PFSK-1 (cell line): ENCODE data around the gene NADK.

ENCODE experiments used
- FOXP2 ChIP-seq: optimal IDR thresholded peaks from 2 replicates; pipeline ENCODE3; 2011; ENCODE audit warnings: borderline replicate concordance, control low read depth, inconsistent platforms; ENCODE audit not compliant: insufficient read depth; ENCODE audit errors: extremely low read length, extremely low read depth
- POLR2AphosphoS5 ChIP-seq: IDR thresholded peaks from 2 replicates; pipeline ENCODE4 v1.6.1; 2012; ENCODE audit warnings: low read depth, mild to moderate bottlenecking, control low read depth, low read length, moderate library complexity
- SIN3A ChIP-seq: IDR thresholded peaks from 2 replicates; pipeline ENCODE4 v1.6.1; 2012; ENCODE audit warnings: mild to moderate bottlenecking, low read length, moderate library complexity, borderline replicate concordance; ENCODE audit not compliant: insufficient read depth
- TAF1 ChIP-seq: IDR thresholded peaks from 2 replicates; pipeline ENCODE4 v1.6.1; 2012; ENCODE audit warnings: low read length, control low read depth, borderline replicate concordance; ENCODE audit not compliant: insufficient read depth
- TF ChIP-seq, protein P1 (sequence below), 2 experiments: IDR thresholded peaks; 2 replicates each; pipeline versions ENCODE4 v1.6.1 to v1.8.0; 2011 to 2012; ENCODE audit warnings: low read depth in 2 of 2, low read length in 2 of 2, control low read depth in 1 of 2, inconsistent platforms in 1 of 2, mild to moderate bottlenecking in 1 of 2, moderate library complexity in 1 of 2; ENCODE audit not compliant: insufficient read depth in 1 of 2

Gene NADK

DNA sequence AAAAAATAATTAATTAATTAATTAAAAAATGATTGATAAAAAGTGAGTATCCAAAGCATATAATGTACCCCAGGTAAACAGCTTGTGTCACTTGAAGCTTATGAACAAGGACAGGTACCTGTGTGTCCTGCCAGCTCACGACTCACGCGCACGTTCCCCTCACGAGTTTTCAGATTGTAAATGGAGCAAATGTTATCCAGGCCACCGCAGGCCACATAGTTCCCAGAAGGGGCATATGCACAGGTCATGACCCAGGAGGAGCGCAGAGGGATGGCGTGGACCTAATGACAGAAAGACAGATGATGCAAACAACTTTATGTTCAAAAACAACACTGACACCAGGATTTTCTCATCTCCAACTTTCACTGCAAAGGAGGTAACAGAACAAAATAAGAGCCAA, 26.0 kb upstream of the NADK start:
- TF ChIP-seq SIN3A (no peak), FOXP2 (no peak), POLR2AphosphoS5 (no peak), TAF1 (no peak)
- TF ChIP-seq, protein P1, sequence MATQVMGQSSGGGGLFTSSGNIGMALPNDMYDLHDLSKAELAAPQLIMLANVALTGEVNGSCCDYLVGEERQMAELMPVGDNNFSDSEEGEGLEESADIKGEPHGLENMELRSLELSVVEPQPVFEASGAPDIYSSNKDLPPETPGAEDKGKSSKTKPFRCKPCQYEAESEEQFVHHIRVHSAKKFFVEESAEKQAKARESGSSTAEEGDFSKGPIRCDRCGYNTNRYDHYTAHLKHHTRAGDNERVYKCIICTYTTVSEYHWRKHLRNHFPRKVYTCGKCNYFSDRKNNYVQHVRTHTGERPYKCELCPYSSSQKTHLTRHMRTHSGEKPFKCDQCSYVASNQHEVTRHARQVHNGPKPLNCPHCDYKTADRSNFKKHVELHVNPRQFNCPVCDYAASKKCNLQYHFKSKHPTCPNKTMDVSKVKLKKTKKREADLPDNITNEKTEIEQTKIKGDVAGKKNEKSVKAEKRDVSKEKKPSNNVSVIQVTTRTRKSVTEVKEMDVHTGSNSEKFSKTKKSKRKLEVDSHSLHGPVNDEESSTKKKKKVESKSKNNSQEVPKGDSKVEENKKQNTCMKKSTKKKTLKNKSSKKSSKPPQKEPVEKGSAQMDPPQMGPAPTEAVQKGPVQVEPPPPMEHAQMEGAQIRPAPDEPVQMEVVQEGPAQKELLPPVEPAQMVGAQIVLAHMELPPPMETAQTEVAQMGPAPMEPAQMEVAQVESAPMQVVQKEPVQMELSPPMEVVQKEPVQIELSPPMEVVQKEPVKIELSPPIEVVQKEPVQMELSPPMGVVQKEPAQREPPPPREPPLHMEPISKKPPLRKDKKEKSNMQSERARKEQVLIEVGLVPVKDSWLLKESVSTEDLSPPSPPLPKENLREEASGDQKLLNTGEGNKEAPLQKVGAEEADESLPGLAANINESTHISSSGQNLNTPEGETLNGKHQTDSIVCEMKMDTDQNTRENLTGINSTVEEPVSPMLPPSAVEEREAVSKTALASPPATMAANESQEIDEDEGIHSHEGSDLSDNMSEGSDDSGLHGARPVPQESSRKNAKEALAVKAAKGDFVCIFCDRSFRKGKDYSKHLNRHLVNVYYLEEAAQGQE (IDR thresholded peaks at IDR 0.05; ENCODE audit: insufficient read depth in 1 of 2, low read depth in 2 of 2, low read length in 2 of 2), result no peak

DNA sequence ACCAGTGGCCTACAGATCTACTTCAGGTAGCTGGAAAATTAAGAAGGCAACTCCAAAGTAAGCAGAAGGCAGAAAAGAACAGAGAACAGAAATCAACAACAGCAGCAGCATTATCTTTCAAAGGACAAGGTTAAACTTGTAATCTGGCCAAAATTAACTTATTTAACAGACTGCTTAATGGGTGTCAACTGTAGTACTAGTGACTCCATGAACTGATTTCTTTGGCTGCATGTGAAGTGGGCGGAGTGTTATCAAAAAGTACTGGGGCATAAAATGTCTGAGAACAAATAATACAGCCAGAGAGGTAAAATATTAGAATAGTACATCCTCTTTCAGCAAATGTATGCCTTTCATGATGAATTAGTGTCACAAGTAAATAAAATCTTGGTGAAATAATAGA, 24.6 kb upstream of the NADK start:
- no peak for TF ChIP-seq POLR2AphosphoS5
- no peak for TF ChIP-seq FOXP2
- TF ChIP-seq SIN3A, result no peak
- TF ChIP-seq, protein P1 (IDR thresholded peaks at IDR 0.05; ENCODE audit: insufficient read depth in 1 of 2, low read depth in 2 of 2, low read length in 2 of 2), result no peak
- TF ChIP-seq TAF1, result no peak

DNA sequence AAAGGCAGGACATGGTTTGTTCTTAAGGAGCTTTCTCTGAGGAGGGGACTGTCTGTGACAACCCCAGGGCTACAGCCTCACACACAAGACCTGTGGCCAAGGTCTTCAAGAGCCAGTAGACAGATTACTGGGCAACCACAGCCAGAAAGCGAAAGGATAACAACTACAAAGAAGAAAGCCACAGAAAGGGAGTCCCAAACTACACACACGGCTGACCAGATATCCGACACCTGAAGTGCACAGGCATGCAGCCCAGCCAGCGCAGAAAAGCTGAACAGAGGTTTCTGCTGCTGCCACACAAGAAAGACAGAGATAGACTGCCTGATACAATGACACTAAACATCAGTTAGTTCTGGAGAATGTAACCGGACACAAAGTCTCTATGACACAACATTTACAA, 21.4 kb upstream of the NADK start:
- TF ChIP-seq SIN3A (no peak), TAF1 (no peak), POLR2AphosphoS5 (no peak), FOXP2 (no peak)
- TF ChIP-seq, protein P1 (IDR thresholded peaks at IDR 0.05; ENCODE audit: insufficient read depth in 1 of 2, low read depth in 2 of 2, low read length in 2 of 2), result no peak

DNA sequence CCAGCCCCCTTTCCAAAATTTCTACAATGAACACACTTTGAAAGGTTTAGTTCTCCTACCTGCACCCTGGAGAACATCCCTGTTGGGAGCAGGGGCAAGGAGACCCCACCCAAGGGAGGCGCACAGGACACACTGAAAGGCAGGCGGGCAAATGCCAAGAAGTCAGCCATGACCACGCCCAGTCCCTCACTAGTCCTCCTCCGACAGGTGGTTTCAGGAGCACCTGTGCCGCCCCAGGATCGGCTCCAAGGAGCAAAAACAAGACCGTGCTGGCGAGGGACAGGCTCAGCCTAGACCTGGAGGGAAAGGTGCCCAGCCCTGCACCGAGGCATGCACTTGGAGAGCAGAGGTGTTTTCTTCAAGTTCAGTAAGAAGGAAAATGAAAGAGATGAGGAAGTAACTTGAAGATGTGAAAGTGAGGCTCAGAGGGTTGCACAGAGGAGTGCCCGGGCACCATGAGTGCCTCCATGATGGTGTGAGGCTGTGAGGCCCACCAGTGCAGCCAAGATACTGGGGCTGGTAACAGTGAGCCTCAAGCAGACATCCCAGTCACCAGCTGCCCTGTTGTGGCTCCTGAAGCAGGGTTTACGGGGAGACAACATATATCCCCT, 19.6 kb upstream of the NADK start:
- no peak for TF ChIP-seq POLR2AphosphoS5
- no peak for TF ChIP-seq SIN3A
- TF ChIP-seq, protein P1 (IDR thresholded peaks at IDR 0.05; ENCODE audit: insufficient read depth in 1 of 2, low read depth in 2 of 2, low read length in 2 of 2), result no peak
- no peak for TF ChIP-seq FOXP2
- no peak for TF ChIP-seq TAF1
